Stimulated activated CD4-positive, alpha-beta T cell treated with anti-CD3 and anti-CD28 coated beads, Interleukin-4, amount 100 ng/mL, for 1 hour (primary cell): ENCODE results near the gene SLC35F2.
A peak's percentile ranks its signal among the peaks of the same experiment; 100 is the strongest.
"Not testable (repeated sequence)": the region's sequence is repeated elsewhere in the genome, so short reads cannot be mapped to it uniquely, and the experiment has no call there.

Experiments used
- DNase-seq: peaks from one replicate; pipeline ENCODE4 v3.0.0-alpha.2; 2020

Gene SLC35F2

GRCh38 chr11:107840129-107840484 lies 18.5 kb downstream of the SLC35F2 start:
- DNase-seq, result no peak

DNA sequence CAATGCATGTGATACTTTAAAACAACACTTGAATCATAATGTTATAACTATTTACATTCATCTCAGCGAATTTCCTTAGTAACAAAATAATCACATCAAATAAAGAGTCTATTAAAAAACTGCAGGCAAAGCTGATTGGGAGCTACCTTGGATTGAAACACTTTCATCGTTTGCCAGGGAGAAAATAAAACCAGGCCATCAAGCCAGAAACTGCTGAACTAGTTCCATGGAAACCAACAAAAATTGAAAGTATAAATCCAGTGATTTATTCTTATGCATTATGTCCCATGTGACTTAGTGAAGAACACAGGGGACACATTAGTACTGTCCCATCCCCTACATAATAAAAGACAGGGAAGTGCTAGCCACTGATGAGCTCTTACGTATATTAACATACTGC lies 21.7 kb downstream of the SLC35F2 start:
- DNase-seq, result no peak

- no peak for DNase-seq
These were observed 23.6 kb downstream of the SLC35F2 start for GRCh38 chr11:107834995-107835394.

- not testable (repeated sequence) for DNase-seq
These were observed 24.7 kb downstream of the SLC35F2 start for GRCh38 chr11:107833926-107834325.

GRCh38 chr11:107830915-107831540 lies 27.6 kb downstream of the SLC35F2 start:
- DNase-seq, result no peak

DNA sequence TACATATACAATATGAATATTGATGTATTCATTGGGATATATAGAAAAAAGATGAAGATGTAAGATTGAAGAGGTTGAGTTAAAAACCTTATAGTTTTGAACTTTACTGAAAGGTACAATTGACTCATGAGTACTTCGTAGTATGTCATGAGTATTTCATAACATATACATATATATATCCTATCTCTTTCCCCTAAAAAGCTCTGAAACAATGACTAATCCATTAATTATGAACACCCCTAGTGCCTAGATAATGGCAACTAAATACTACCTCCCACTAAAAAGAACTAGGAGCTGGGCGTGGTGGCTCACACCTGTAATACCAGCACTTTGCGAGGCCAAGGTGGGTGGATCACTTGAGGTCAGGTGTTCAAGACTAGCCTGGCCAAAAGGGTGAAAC lies 31.5 kb downstream of the SLC35F2 start:
- DNase-seq, result no peak

DNA sequence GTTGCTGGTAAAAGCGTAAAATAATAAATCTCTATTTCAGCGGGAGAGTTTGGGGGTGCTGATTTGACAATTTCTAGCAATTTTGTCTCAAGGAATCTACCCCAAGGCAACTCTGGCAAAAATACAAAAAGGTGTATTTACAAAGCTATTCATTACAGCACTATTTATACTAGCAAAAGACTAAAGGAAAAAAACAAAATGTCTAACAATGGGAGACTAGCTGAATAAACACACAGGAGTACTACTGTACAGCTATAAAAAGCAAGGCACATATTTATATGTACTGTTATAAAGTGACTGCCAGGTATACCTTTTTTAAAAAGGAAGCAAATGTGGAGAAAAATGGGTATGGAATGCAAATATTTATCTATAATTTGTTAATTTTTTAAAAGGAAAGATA lies 32.7 kb downstream of the SLC35F2 start:
- DNase-seq, result no peak

GRCh38 chr11:107824668-107825369 lies 33.8 kb downstream of the SLC35F2 start:
- DNase-seq, result no peak

GRCh38 chr11:107821199-107821927 lies 37.2 kb downstream of the SLC35F2 start:
- DNase-seq, result no peak

- DNase-seq, result no peak
These were observed 39.1 kb downstream of the SLC35F2 start for GRCh38 chr11:107819361-107820014.

DNA sequence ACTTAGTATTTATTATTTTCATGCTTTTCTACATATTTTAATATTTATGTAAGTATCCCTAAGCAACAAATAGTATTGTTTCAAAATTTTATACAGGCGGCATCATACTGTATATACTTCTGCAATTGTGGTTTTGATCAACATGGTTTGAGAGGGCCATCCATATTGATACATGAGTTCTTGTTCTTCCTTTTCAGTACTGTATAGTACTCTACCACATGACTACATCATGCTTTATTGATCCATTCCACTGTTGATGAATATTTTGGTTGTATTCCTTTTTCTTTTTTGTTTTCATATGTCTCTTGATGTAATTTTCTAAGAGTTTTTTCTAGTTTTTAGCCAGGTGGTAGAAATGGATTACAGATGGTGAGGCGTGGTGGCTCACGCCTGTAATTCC lies 40.1 kb downstream of the SLC35F2 start:
- no peak for DNase-seq

DNA sequence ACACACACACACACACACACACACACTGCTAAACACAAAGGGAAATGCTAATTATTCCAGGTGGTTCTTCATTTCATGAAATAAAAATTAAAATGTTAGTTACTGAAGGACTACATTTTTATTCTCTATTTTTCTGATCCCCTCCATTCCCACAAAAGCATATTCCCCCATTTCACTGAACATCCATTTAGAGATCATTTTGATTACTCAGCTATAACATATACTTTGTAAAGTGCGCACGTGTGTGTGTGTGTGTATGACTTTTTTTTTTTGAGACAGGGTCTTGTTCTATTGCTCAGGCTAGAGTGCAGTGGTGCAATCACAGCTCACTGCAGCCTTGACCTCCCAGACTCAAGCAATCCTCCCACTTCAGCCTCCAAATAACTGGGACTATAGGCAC lies 42.6 kb downstream of the SLC35F2 start:
- DNase-seq, result no peak

- DNase-seq, result no peak
These were observed 47.7 kb downstream of the SLC35F2 start for GRCh38 chr11:107810875-107811274.

DNA sequence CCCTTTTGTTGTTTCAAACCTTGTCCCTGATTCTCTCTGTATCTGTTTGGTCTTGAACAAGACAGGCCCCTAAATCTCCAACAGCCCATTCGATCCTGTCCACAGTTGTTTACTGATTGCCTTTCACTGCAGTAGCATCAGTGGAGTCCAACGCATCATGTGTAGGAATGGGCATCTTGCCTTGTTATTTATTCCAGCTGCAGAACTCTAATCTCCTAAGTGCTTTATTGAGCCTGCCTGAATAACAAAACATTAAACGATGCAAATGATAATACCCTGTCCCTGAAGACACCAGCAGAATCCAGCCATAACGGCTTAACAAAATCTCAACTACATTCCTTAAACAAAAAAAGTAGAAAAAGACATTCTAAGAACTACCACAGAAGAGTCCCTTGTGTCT lies 50.1 kb downstream of the SLC35F2 start:
- DNase-seq, result no peak

GRCh38 chr11:107804971-107805370 lies 53.6 kb downstream of the SLC35F2 start:
- DNase-seq, result no peak

GRCh38 chr11:107804211-107804610 lies 54.4 kb downstream of the SLC35F2 start:
- no peak for DNase-seq

GRCh38 chr11:107801641-107802040 lies 56.9 kb downstream of the SLC35F2 start:
- no peak for DNase-seq

- peak; percentile 63 for DNase-seq
These were observed 59.2 kb downstream of the SLC35F2 start for GRCh38 chr11:107799218-107799859.

GRCh38 chr11:107792049-107792443 lies 66.5 kb downstream of the SLC35F2 start:
- no peak for DNase-seq

DNA sequence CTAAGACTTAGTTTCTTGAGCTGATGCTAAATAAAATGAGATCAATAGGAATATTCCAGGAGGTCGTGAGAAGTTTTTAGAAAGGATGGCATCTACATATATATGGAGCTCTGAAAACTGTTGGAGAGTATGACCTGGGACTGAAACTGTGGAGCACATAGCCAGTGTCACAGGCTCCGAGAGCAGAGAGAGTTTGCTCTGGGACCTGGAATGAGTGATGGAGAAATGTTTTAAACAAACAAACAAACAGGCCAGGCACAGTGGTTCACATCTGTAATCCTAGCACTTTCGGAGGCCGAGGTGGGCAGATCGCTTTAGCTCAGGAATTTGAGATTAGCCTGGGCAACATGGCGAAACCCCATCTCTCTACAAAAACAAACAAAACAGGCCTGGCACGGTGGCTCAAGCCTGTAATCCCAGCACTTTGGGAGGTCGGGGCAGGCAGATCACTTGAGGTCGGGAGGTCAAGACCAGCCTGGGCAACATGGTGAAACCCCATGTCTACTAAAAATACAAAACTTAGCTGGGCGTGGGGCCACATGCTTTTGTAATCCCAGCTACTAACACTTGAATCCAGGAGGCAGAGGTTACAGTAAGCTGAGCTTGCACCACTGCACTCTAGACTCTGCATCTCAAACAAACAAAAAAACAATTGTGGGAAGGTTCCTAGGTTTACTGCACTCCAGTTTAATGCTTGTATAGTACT lies 67.1 kb downstream of the SLC35F2 start:
- no peak for DNase-seq

DNA sequence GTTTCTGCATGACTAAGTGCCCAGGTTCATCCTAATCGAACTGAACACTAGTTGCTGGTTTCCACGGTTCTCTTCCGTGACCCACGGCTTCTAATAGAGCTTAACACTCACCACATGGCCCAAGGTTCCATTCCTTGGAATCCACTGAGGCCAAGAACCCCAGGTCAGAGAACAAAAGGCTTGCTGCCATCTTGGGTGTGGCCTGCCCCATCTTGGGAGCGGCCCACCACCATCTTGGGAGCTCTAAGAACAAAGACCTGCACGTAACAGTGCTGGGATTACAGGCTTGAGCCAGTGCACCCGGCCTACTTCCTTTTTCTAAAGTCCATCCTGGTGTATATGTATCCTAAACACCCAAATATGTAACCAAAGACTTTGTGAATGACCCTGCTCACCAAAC lies 68.8 kb downstream of the SLC35F2 start:
- DNase-seq, result no peak

DNA sequence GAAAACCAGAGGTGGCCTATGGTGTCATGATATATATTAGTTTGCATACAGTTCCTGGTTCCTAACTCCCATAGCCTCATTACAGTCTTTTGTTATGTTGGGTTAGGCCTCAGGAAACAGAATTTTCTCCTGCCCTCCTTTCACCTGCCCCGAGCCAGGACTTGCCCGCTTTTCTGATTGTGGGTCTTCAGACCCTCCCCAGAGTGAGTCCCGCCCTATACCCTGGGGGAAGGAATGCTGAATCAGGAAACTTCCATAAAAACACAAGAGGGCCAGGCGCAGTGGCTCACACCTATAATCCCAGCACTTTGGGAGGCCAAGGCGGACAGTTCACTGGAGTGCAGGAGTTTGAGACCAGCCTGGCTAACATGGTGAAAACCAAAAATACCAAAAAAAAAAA lies 70.9 kb downstream of the SLC35F2 start:
- no peak for DNase-seq

GRCh38 chr11:107785401-107785800 lies 73.2 kb downstream of the SLC35F2 start:
- DNase-seq, result peak; percentile 10
